Erythroblast (primary cell): ENCODE measurements around the gene PCDHGA3.

Experiments used
- GATA1 ChIP-seq: IDR thresholded peaks from 2 replicates; pipeline ENCODE4 v1.6.1; 2011; ENCODE audit warnings: low read depth, mild to moderate bottlenecking, control low read depth, low read length, moderate library complexity
- POLR2A ChIP-seq: IDR thresholded peaks from 2 replicates; pipeline ENCODE4 v1.6.1; 2011; ENCODE audit warnings: mild to moderate bottlenecking, low read length

DNA sequence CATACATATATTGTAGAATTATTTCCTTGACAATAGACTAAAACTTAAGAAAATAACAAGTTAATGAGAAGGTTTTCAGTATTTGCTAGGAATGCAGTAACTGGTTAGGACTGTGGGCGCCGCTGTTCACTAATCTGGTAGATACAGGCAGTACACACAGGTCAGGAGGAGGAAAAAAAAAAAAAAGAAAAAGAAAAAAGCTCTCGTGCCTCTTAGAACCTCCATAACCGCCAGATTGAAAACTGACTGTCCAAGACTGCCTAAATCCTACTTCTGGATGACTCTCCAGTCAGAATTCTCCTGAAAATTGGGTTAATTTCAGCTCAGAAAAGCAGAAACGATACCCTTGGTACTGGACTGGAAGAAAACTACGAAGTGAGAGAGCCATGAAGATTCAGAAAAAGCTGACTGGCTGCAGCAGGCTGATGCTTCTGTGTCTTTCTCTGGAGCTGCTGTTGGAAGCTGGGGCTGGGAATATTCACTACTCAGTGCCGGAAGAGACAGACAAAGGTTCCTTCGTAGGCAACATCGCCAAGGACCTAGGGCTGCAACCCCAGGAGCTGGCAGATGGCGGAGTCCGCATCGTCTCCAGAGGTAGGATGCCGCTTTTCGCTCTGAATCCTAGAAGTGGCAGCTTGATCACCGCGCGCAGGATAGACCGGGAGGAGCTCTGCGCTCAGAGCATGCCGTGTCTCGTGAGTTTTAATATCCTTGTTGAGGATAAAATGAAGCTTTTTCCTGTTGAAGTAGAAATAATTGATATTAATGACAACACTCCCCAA, 13.1 kb upstream of the PCDHGA3 start, which contains the start of gene PCDHGA1:
- TF ChIP-seq POLR2A, result no peak
- TF ChIP-seq GATA1, result no peak
